Keratinocyte (primary cell): ENCODE data around the gene GPAT2. TPM values are rescaled to one million over a fixed set of nuclear protein-coding genes. Genes with fewer than 3 reads are reported as not detected.
"Not testable (repeated sequence)": the region's sequence is repeated elsewhere in the genome, so short reads cannot be mapped to it uniquely, and the experiment has no call there.

Experiments
- DNase-seq: peaks from one replicate; pipeline ENCODE4 v3.0.0-alpha.2; 2011; ENCODE audit warnings: low read depth, missing footprints, low spot score
- FAIRE-seq: peaks from 2 replicates; lab custom pipeline; 2011; peaks lifted over from hg19 to GRCh38; lab: Jason Lieb, UNC
- H2AFZ ChIP-seq: 2 replicates; pipeline ENCODE4 v1.6.0; 2012; ENCODE audit warnings: low read length, control low read depth, inconsistent platforms; ENCODE audit not compliant: control insufficient read depth
- H3K27ac ChIP-seq: 2 replicates; pipeline ENCODE4 v1.5.1; 2011; ENCODE audit warnings: low read length; ENCODE audit not compliant: control insufficient read depth, insufficient read depth
- H3K27me3 ChIP-seq: 3 replicates; pipeline ENCODE4 v1.6.0; 2011; ENCODE audit warnings: low read length; ENCODE audit not compliant: control insufficient read depth, insufficient read depth; ENCODE audit errors: extremely low read depth
- H3K36me3 ChIP-seq, 2 experiments: 2 replicates in 1 of 2; 3 replicates in 1 of 2; pipeline ENCODE4 v1.5.1; 2011; ENCODE audit warnings: low read length in 2 of 2, mild to moderate bottlenecking in 1 of 2; ENCODE audit not compliant: control insufficient read depth in 2 of 2, insufficient read depth in 2 of 2; ENCODE audit errors: extremely low read depth in 1 of 2
- H3K4me1 ChIP-seq: 3 replicates; pipeline ENCODE4 v1.5.1; 2011; ENCODE audit warnings: low read length; ENCODE audit not compliant: control insufficient read depth, insufficient read depth; ENCODE audit errors: extremely low read depth
- H3K4me2 ChIP-seq: 3 replicates; pipeline ENCODE4 v1.6.0; 2011; ENCODE audit warnings: low read depth, low read length; ENCODE audit not compliant: control insufficient read depth, insufficient read depth; ENCODE audit errors: extremely low read depth
- H3K4me3 ChIP-seq, 3 experiments: fragments of 200-600 bp in 1 of 3; sonication (generic) in 1 of 3; 2 replicates in 2 of 3; 3 replicates in 1 of 3; pipeline ENCODE4 v1.5.1; 2011 to 2016; ENCODE audit warnings: low read length in 3 of 3, mild to moderate bottlenecking in 3 of 3, control low read depth in 2 of 3, inconsistent platforms in 1 of 3, low read depth in 1 of 3, mixed read lengths in 1 of 3, mixed run types in 1 of 3, moderate library complexity in 1 of 3; ENCODE audit not compliant: control insufficient read depth in 2 of 3, insufficient read depth in 2 of 3; ENCODE audit errors: extremely low read depth in 1 of 3
- H3K79me2 ChIP-seq: 2 replicates; pipeline ENCODE4 v1.6.0; 2012; ENCODE audit warnings: low read length; ENCODE audit not compliant: control insufficient read depth, insufficient read depth
- H3K9ac ChIP-seq: 3 replicates; pipeline ENCODE4 v1.6.0; 2011; ENCODE audit warnings: low read length; ENCODE audit not compliant: control insufficient read depth, insufficient read depth; ENCODE audit errors: extremely low read depth
- H3K9me1 ChIP-seq: 3 replicates; pipeline ENCODE4 v1.6.0; 2011; ENCODE audit warnings: low read length; ENCODE audit not compliant: control insufficient read depth, insufficient read depth; ENCODE audit errors: extremely low read depth
- H3K9me3 ChIP-seq: 2 replicates; pipeline ENCODE4 v1.5.1; 2012; ENCODE audit warnings: low read depth, low read length; ENCODE audit not compliant: control insufficient read depth
- H4K20me1 ChIP-seq: 3 replicates; pipeline ENCODE4 v1.6.0; 2011; ENCODE audit warnings: low read length; ENCODE audit not compliant: control insufficient read depth, insufficient read depth; ENCODE audit errors: extremely low read depth
- dilution Hi-C: fragments of 300-500 bp; cut with MboI; formaldehyde crosslinking; loops from one replicate; pipeline ENCODE4 v1.7.0; 2020; ENCODE audit warnings: low sequenced_read_pairs; ENCODE audit not compliant: extremely low pct_ligation_motif_present
- polyA plus RNA-seq, 5 experiments: library from polyadenylated mRNA; depleted of rRNA in 3 of 5; stranded (reverse) in 3 of 5; stranded (forward) in 1 of 5; unstranded in 1 of 5; fragments of >200 nt; gene quantifications; 1 replicate in 1 of 5; 2 replicates in 3 of 5; 3 replicates in 1 of 5; pipeline versions ENCODE4 v1.2.1 to v1.2.3, GENCODE V29; 2011 to 2012; ENCODE audit warnings: missing spikeins in 2 of 5, low read depth in 1 of 5, low replicate concordance in 1 of 5
- TF ChIP-seq, protein P1 (sequence below), 3 experiments: IDR thresholded peaks in 1 of 3; conservative IDR thresholded peaks in 1 of 3; optimal IDR thresholded peaks in 1 of 3; 2 replicates in 2 of 3; 3 replicates in 1 of 3; pipeline versions ENCODE3 to v1.5.1; 2011; ENCODE audit warnings: low read length in 3 of 3, mild to moderate bottlenecking in 3 of 3, moderate library complexity in 2 of 3, control low read depth in 1 of 3, inconsistent platforms in 1 of 3; ENCODE audit not compliant: insufficient read depth in 2 of 3; ENCODE audit errors: extremely low read depth in 1 of 3

GPAT2 gene
- polyA plus RNA-seq, 1 donor (not counting 4 experiments of a cell fraction or from before 2014, with no cell fraction given), result 0.05 TPM

DNA sequence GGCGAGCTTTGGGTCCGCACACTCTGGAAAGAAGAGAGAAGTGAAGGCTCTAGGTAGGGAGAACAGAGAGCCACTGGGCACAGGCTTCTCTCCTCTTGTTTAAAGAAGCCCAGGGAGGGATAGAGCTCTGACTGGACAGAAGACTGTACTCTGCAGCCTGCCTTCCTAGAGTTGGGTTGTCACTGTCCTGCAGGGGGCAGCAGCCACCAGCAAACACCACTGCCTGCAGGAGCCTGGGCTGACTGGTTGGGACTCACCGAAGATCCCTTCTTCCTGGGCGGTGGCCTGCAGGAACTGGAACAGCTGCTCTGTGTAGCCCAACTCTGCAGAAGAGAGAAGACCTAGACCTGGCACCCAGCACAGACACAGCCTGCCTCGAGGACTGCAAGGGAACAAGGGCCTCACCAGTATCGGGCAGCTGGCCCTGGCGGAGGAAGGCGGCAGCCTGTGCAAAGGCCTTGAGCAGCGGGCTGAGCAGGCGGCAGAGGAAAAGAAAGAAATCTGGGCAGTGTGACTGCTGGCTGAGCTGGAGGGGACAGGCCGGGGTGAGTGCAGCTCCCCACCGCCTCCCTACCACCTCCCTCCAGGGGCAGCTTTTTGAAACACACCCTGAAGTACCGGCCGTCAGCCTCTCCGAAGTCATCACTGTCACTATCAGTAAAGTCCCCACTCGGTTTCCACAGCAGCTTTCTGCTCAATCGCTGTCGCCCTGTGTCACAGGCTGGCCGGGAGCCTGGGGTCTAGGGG lies 11.8 kb downstream of the GPAT2 start:
- H3K36me3 ChIP-seq, H3K4me1 ChIP-seq, dilution Hi-C loops, H3K27me3 ChIP-seq, H3K4me3 ChIP-seq, H3K27ac ChIP-seq, H3K9me1 ChIP-seq, H3K9ac ChIP-seq, H3K9me3 ChIP-seq, H4K20me1 ChIP-seq, H3K79me2 ChIP-seq, H2AFZ ChIP-seq: not testable (repeated sequence)
- TF ChIP-seq, protein P1, sequence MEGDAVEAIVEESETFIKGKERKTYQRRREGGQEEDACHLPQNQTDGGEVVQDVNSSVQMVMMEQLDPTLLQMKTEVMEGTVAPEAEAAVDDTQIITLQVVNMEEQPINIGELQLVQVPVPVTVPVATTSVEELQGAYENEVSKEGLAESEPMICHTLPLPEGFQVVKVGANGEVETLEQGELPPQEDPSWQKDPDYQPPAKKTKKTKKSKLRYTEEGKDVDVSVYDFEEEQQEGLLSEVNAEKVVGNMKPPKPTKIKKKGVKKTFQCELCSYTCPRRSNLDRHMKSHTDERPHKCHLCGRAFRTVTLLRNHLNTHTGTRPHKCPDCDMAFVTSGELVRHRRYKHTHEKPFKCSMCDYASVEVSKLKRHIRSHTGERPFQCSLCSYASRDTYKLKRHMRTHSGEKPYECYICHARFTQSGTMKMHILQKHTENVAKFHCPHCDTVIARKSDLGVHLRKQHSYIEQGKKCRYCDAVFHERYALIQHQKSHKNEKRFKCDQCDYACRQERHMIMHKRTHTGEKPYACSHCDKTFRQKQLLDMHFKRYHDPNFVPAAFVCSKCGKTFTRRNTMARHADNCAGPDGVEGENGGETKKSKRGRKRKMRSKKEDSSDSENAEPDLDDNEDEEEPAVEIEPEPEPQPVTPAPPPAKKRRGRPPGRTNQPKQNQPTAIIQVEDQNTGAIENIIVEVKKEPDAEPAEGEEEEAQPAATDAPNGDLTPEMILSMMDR (optimal IDR thresholded peaks at IDR 0.05 in 1 of 3, IDR thresholded peaks at IDR 0.05 in 1 of 3, conservative IDR thresholded peaks at IDR 0.05 in 1 of 3; ENCODE audit: extremely low read depth in 1 of 3, insufficient read depth in 2 of 3, low read length in 3 of 3), result peak; percentile 47 to 89 (median 72)
- peak overlapping the region; percentile 10 for H3K4me2 ChIP-seq
- FAIRE-seq, result peak; percentile 39
- peak; percentile 41 for DNase-seq

- H3K36me3 ChIP-seq, dilution Hi-C loops, H3K4me2 ChIP-seq, H3K27me3 ChIP-seq, DNase-seq, H3K4me3 ChIP-seq, H3K27ac ChIP-seq, H3K9me1 ChIP-seq, H3K9me3 ChIP-seq, H3K9ac ChIP-seq, H3K79me2 ChIP-seq, H3K4me1 ChIP-seq, H2AFZ ChIP-seq, H4K20me1 ChIP-seq, FAIRE-seq: not testable (repeated sequence)
Measured at GRCh38 chr2:96022126-96022525, 12.6 kb downstream of the GPAT2 start.

DNA sequence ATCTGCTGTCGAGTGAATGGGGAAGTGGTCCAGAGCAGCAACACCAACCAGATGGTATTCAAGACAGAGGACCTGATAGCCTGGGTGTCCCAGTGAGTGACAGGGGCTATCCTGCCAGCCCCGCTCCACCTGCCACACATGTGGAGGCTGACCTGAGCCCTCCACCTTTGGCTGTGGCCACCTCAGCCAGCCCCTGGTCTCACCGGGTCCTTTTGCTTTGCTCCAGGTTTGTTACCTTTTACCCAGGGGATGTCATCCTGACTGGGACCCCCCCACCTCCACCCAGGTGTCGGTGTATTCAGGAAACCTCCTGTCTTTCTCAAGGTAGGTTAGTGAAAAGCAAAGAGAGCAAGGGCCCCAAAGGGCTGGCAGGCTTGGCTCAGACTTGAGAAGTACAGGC lies 13.6 kb downstream of the GPAT2 start:
- H3K4me2 ChIP-seq, H3K79me2 ChIP-seq, H3K4me3 ChIP-seq, H3K27ac ChIP-seq, H3K36me3 ChIP-seq, dilution Hi-C loops, H3K9me3 ChIP-seq, H2AFZ ChIP-seq, H3K4me1 ChIP-seq, DNase-seq, H3K9me1 ChIP-seq, FAIRE-seq, H3K27me3 ChIP-seq, H3K9ac ChIP-seq, H4K20me1 ChIP-seq: not testable (repeated sequence)

- H3K79me2 ChIP-seq, H3K27me3 ChIP-seq, H3K9me1 ChIP-seq, H3K27ac ChIP-seq, H3K4me2 ChIP-seq, H3K4me3 ChIP-seq, H4K20me1 ChIP-seq, FAIRE-seq, DNase-seq, H3K36me3 ChIP-seq, H3K9ac ChIP-seq, H2AFZ ChIP-seq, H3K4me1 ChIP-seq, dilution Hi-C loops, H3K9me3 ChIP-seq: not testable (repeated sequence)
Measured at GRCh38 chr2:96019909-96020590, 14.7 kb downstream of the GPAT2 start.
